Esophagus muscularis mucosa (tissue), 4 donors: Measurements from ENCODE around the gene TBC1D10B.

ENCODE experiments used
- CTCF ChIP-seq, 3 experiments: fragments of 200-600 bp in 2 of 3; fragments of 450-650 bp in 1 of 3; sonication (generic) in 2 of 3; IDR thresholded peaks; one replicate each; pipeline ENCODE4 v1.5.1; 2017 to 2019; ENCODE audit warnings: antibody characterized with exemption in 3 of 3, mild to moderate bottlenecking in 2 of 3, moderate library complexity in 1 of 3
- EP300 ChIP-seq: sonication (generic); formaldehyde crosslinking; IDR thresholded peaks from one replicate; pipeline ENCODE4 v1.6.1; 2017; ENCODE audit warnings: antibody characterized with exemption
- POLR2A ChIP-seq: fragments of 450-650 bp; IDR thresholded peaks from one replicate; pipeline ENCODE4 v1.6.1; 2017; ENCODE audit warnings: antibody characterized with exemption, moderate library complexity, mild to moderate bottlenecking, low read depth
- POLR2AphosphoS5 ChIP-seq, 2 donors: sonication (generic); formaldehyde crosslinking; IDR thresholded peaks; one replicate each; pipeline ENCODE4 v1.6.1; 2017; ENCODE audit warnings: antibody characterized with exemption in 2 of 2

GRCh38 chr16:30342751-30343490, 27.4 kb downstream of the TBC1D10B start:
- TF ChIP-seq CTCF (IDR thresholded peaks at IDR 0.05) (no peak), POLR2A (no peak), EP300 (no peak), POLR2AphosphoS5 (IDR thresholded peaks at IDR 0.05) (no peak)
